ENCODE data around the gene SPTLC1.
"Not testable (repeated sequence)": the region's sequence is repeated elsewhere in the genome, so short reads cannot be mapped to it uniquely, and the experiment has no call there.

Gene SPTLC1

GRCh38 chr9:92122061-92122460, 6.8 kb upstream of the SPTLC1 start:
- no peaks in the 10 kb centered on the region for H3K27me3 ChIP-seq (ENCODE audit: control insufficient read depth in 2 of 2, insufficient read depth in 2 of 2, low read length in 2 of 2)
- H3K4me3 ChIP-seq (ENCODE audit: low read length in 2 of 2) = no peak overlapping the region
- no peak overlapping the region for H3K9ac ChIP-seq (ENCODE audit: low read depth in 1 of 2, low read length in 2 of 2)
- H3K4me1 ChIP-seq (ENCODE audit: control insufficient read depth in 2 of 2, insufficient read depth in 2 of 2, low read length in 2 of 2) = no peaks in the 10 kb centered on the region
- H3K36me3 ChIP-seq (ENCODE audit: control insufficient read depth in 2 of 2, insufficient read depth in 2 of 2, low read length in 2 of 2) = no peaks in the 10 kb centered on the region
- H3K27ac ChIP-seq (ENCODE audit: low read depth in 2 of 2, low read length in 2 of 2) = no peak overlapping the region
- no peaks in the 10 kb centered on the region for H3K9me3 ChIP-seq (ENCODE audit: control insufficient read depth in 2 of 2, low read length in 2 of 2)

DNA sequence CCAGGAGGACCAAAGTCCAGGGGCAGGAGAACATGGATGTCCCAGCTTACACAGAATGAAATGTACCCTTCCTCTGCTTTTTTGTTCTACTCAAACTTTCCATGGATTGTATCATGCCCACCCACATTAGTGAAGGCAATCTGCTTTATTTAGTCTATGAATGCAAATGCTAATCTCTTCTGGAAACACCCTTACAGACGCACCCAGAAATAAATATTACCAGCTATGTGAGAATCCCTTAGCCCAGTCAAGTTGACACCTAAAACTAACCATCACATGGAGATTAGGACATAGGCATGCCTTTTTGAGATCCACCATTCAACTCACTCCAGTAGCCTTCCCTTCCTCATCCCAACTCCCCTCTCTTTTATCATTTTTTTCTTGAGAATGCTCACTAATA, 6.1 kb upstream of the SPTLC1 start:
- Histone ChIP-seq H3K36me3 (ENCODE audit: control insufficient read depth in 2 of 2, insufficient read depth in 2 of 2, low read length in 2 of 2) (no peaks in the 10 kb centered on the region), H3K4me1 (ENCODE audit: control insufficient read depth in 2 of 2, insufficient read depth in 2 of 2, low read length in 2 of 2) (no peaks in the 10 kb centered on the region), H3K27me3 (ENCODE audit: control insufficient read depth in 2 of 2, insufficient read depth in 2 of 2, low read length in 2 of 2) (no peaks in the 10 kb centered on the region), H3K27ac (ENCODE audit: low read depth in 2 of 2, low read length in 2 of 2) (no peak overlapping the region), H3K9ac (ENCODE audit: low read depth in 1 of 2, low read length in 2 of 2) (no peak overlapping the region), H3K9me3 (ENCODE audit: control insufficient read depth in 2 of 2, low read length in 2 of 2) (no peaks in the 10 kb centered on the region), H3K4me3 (ENCODE audit: low read length in 2 of 2) (no peak overlapping the region)

DNA sequence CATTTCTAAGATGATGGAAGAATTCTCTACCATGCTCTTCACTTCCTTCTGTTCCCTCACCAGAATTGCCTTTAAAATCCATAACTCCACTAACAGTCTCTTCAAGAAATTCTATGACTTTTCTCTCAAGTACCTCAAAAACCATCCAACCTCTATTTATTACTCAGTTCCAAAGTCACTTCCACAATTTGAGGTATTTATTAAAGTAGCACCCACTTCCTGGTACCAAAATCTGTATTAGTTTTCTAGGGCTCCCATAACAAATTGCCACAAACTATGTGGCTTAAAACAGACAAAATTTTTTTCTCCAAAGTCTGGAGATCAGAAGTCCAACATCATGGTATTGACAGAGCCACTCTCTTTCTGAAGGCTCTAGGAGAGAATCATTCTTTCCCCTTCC, 4.9 kb upstream of the SPTLC1 start:
- Histone ChIP-seq H3K4me1 (ENCODE audit: control insufficient read depth in 2 of 2, insufficient read depth in 2 of 2, low read length in 2 of 2) (no peaks in the 10 kb centered on the region), H3K27ac (ENCODE audit: low read depth in 2 of 2, low read length in 2 of 2) (no peak overlapping the region), H3K27me3 (ENCODE audit: control insufficient read depth in 2 of 2, insufficient read depth in 2 of 2, low read length in 2 of 2) (no peaks in the 10 kb centered on the region), H3K36me3 (ENCODE audit: control insufficient read depth in 2 of 2, insufficient read depth in 2 of 2, low read length in 2 of 2) (no peaks in the 10 kb centered on the region), H3K9me3 (ENCODE audit: control insufficient read depth in 2 of 2, low read length in 2 of 2) (no peaks in the 10 kb centered on the region), H3K4me3 (ENCODE audit: low read length in 2 of 2) (no peak overlapping the region), H3K9ac (ENCODE audit: low read depth in 1 of 2, low read length in 2 of 2) (no peak overlapping the region)

DNA sequence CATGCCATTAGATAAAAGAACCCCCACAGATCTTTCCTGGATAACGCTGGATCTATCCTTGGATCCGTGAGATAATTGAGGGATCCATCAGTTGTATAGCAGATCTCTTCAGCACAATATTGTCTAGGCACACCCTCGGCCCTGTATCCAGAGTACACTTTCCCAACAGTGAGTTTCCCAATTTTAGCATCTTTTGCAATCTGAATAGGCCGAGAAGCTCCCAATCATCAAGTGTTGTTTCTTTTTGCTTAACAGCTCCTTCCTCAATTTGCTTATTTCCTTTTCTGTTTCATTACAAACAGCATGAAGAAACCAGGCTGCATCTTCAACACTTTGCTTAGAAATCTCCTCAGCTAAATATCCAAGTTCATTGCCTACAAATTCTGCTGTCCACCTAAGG, 4.4 kb upstream of the SPTLC1 start:
- Histone ChIP-seq H3K4me3 (ENCODE audit: low read length in 2 of 2) (no peak overlapping the region), H3K27me3 (ENCODE audit: control insufficient read depth in 2 of 2, insufficient read depth in 2 of 2, low read length in 2 of 2) (no peaks in the 10 kb centered on the region), H3K27ac (ENCODE audit: low read depth in 2 of 2, low read length in 2 of 2) (no peak overlapping the region), H3K9me3 (ENCODE audit: control insufficient read depth in 2 of 2, low read length in 2 of 2) (no peaks in the 10 kb centered on the region), H3K9ac (ENCODE audit: low read depth in 1 of 2, low read length in 2 of 2) (no peak overlapping the region), H3K36me3 (ENCODE audit: control insufficient read depth in 2 of 2, insufficient read depth in 2 of 2, low read length in 2 of 2) (no peaks in the 10 kb centered on the region), H3K4me1 (ENCODE audit: control insufficient read depth in 2 of 2, insufficient read depth in 2 of 2, low read length in 2 of 2) (no peaks in the 10 kb centered on the region)

DNA sequence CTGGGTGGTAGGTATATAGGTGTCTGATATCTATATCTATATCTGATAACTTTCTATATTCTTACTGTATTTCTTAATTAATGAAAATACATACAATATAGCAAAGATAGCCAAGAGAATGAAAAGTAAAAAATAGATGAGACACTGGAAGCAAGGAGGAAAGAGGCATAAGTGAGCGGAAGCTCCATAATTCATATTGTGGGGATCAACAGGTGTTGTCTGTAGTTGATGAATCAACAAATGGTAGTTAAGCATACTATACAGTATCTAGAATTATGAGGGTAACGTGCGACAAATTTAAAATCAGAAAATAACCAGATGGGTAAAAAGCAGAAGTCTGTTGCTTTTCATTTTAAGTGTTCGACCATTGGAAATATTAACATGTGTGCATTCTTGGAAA, 7.1 kb downstream of the SPTLC1 start:
- H3K27me3 ChIP-seq (ENCODE audit: control insufficient read depth in 2 of 2, insufficient read depth in 2 of 2, low read length in 2 of 2) = no peaks in the 10 kb centered on the region
- H3K4me1 ChIP-seq (ENCODE audit: control insufficient read depth in 2 of 2, insufficient read depth in 2 of 2, low read length in 2 of 2) = no peaks in the 10 kb centered on the region
- peaks cover 11 to 31% of the 10 kb centered on the region in 2 donors for H3K36me3 ChIP-seq (ENCODE audit: control insufficient read depth in 2 of 2, insufficient read depth in 2 of 2, low read length in 2 of 2)
- no peak overlapping the region for H3K9ac ChIP-seq (ENCODE audit: low read depth in 1 of 2, low read length in 2 of 2)
- no peak overlapping the region for H3K27ac ChIP-seq (ENCODE audit: low read depth in 2 of 2, low read length in 2 of 2)
- no peak overlapping the region for H3K4me3 ChIP-seq (ENCODE audit: low read length in 2 of 2)
- H3K9me3 ChIP-seq (ENCODE audit: control insufficient read depth in 2 of 2, low read length in 2 of 2) = no peaks in the 10 kb centered on the region

- not testable (repeated sequence) for H3K27ac ChIP-seq (ENCODE audit: low read depth in 2 of 2, low read length in 2 of 2); H3K27me3 ChIP-seq (ENCODE audit: control insufficient read depth in 2 of 2, insufficient read depth in 2 of 2, low read length in 2 of 2); H3K9ac ChIP-seq (ENCODE audit: low read depth in 1 of 2, low read length in 2 of 2); H3K9me3 ChIP-seq (ENCODE audit: control insufficient read depth in 2 of 2, low read length in 2 of 2); H3K4me3 ChIP-seq (ENCODE audit: low read length in 2 of 2); H3K4me1 ChIP-seq (ENCODE audit: control insufficient read depth in 2 of 2, insufficient read depth in 2 of 2, low read length in 2 of 2)
- H3K36me3 ChIP-seq (ENCODE audit: control insufficient read depth in 2 of 2, insufficient read depth in 2 of 2, low read length in 2 of 2) = peaks cover 0 to 14% of the 10 kb centered on the region in 2 donors
Measured at GRCh38 chr9:92105446-92106225, 9.6 kb downstream of the SPTLC1 start.

DNA sequence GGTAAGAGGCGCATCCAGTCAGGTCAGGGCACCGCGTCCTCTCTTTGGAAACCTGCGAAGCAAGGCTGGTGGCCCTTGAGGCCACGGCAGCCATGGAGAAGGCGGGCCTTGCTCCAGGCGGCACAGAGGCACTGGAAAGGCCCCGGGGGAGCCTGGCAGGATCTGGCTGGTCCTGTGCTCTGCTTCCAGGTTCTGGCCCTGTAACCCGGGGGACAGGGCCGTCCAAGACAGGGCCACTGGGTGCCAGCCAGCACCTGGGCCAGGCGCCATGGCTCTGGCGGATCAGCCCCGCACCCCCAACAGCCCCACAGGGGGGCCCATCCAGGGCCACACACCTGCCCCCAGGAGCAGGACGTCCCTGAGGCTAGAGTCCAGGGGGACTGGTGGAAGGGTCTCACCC, 11.6 kb downstream of the SPTLC1 start:
- H3K9ac ChIP-seq (ENCODE audit: low read depth in 1 of 2, low read length in 2 of 2); H3K27me3 ChIP-seq (ENCODE audit: control insufficient read depth in 2 of 2, insufficient read depth in 2 of 2, low read length in 2 of 2); H3K4me1 ChIP-seq (ENCODE audit: control insufficient read depth in 2 of 2, insufficient read depth in 2 of 2, low read length in 2 of 2); H3K4me3 ChIP-seq (ENCODE audit: low read length in 2 of 2); H3K9me3 ChIP-seq (ENCODE audit: control insufficient read depth in 2 of 2, low read length in 2 of 2); H3K36me3 ChIP-seq (ENCODE audit: control insufficient read depth in 2 of 2, insufficient read depth in 2 of 2, low read length in 2 of 2); H3K27ac ChIP-seq (ENCODE audit: low read depth in 2 of 2, low read length in 2 of 2): not testable (repeated sequence)

- no peaks in the 10 kb centered on the region for H3K9me3 ChIP-seq (ENCODE audit: control insufficient read depth in 2 of 2, low read length in 2 of 2)
- H3K4me3 ChIP-seq (ENCODE audit: low read length in 2 of 2) = no peak overlapping the region
- peaks cover 0 to 2% of the 10 kb centered on the region in 2 donors for H3K4me1 ChIP-seq (ENCODE audit: control insufficient read depth in 2 of 2, insufficient read depth in 2 of 2, low read length in 2 of 2)
- H3K9ac ChIP-seq (ENCODE audit: low read depth in 1 of 2, low read length in 2 of 2) = no peak overlapping the region
- no peak overlapping the region for H3K27ac ChIP-seq (ENCODE audit: low read depth in 2 of 2, low read length in 2 of 2)
- no peaks in the 10 kb centered on the region for H3K27me3 ChIP-seq (ENCODE audit: control insufficient read depth in 2 of 2, insufficient read depth in 2 of 2, low read length in 2 of 2)
- H3K36me3 ChIP-seq (ENCODE audit: control insufficient read depth in 2 of 2, insufficient read depth in 2 of 2, low read length in 2 of 2) = peaks cover 0 to 6% of the 10 kb centered on the region in 2 donors
Measured at GRCh38 chr9:92100237-92100911, 14.8 kb downstream of the SPTLC1 start.

DNA sequence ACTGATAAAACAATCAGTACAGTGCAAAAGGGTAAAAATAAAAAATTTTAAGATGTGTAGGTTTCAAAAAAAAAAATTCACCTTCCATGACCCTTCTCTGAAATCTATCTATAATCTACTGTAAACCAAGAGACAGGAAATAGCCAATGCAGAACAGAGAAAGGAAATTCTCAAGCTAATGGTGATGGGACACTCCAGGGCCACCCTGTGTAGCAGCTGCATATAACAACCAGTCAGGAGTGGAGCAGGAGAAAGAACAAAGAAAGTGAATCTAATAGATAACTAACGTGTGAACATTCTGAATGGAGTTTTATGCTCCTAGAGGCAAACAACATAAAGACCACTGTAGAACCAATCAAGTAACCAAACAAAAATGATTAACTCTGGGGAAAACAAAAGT, 16.6 kb downstream of the SPTLC1 start:
- Histone ChIP-seq H3K9ac (ENCODE audit: low read depth in 1 of 2, low read length in 2 of 2) (no peak overlapping the region), H3K4me1 (ENCODE audit: control insufficient read depth in 2 of 2, insufficient read depth in 2 of 2, low read length in 2 of 2) (peaks cover 0 to 2% of the 10 kb centered on the region in 2 donors), H3K4me3 (ENCODE audit: low read length in 2 of 2) (peak overlapping the region in 1 of 2 donors; percentile 39), H3K27ac (ENCODE audit: low read depth in 2 of 2, low read length in 2 of 2) (no peak overlapping the region), H3K9me3 (ENCODE audit: control insufficient read depth in 2 of 2, low read length in 2 of 2) (no peaks in the 10 kb centered on the region), H3K36me3 (ENCODE audit: control insufficient read depth in 2 of 2, insufficient read depth in 2 of 2, low read length in 2 of 2) (peaks cover 5 to 6% of the 10 kb centered on the region in 2 donors), H3K27me3 (ENCODE audit: control insufficient read depth in 2 of 2, insufficient read depth in 2 of 2, low read length in 2 of 2) (no peaks in the 10 kb centered on the region)

GRCh38 chr9:92097997-92098482, 17.2 kb downstream of the SPTLC1 start:
- peak overlapping the region; percentile 39 to 46 for H3K4me3 ChIP-seq (ENCODE audit: low read length in 2 of 2)

More at GRCh38 chr9:92097997-92098482, 17.2 kb downstream of the SPTLC1 start:
- no peaks in the 10 kb centered on the region for H3K9me3 ChIP-seq (ENCODE audit: control insufficient read depth in 2 of 2, low read length in 2 of 2)
- H3K4me1 ChIP-seq (ENCODE audit: control insufficient read depth in 2 of 2, insufficient read depth in 2 of 2, low read length in 2 of 2) = peaks cover 0 to 2% of the 10 kb centered on the region in 2 donors
- H3K9ac ChIP-seq (ENCODE audit: low read depth in 1 of 2, low read length in 2 of 2) = no peak overlapping the region
- H3K27me3 ChIP-seq (ENCODE audit: control insufficient read depth in 2 of 2, insufficient read depth in 2 of 2, low read length in 2 of 2) = no peaks in the 10 kb centered on the region
- H3K27ac ChIP-seq (ENCODE audit: low read depth in 2 of 2, low read length in 2 of 2) = no peak overlapping the region
- peaks cover 5 to 6% of the 10 kb centered on the region in 2 donors for H3K36me3 ChIP-seq (ENCODE audit: control insufficient read depth in 2 of 2, insufficient read depth in 2 of 2, low read length in 2 of 2)
